ENCODE data around the gene PELI1. TPM values are rescaled to one million over a fixed set of nuclear protein-coding genes. Genes with fewer than 3 reads are reported as not detected.

PELI1 gene
- total RNA-seq, 1 donor from 2014 or later: 60.4 TPM

- no peak for TF ChIP-seq POLR2A (IDR thresholded peaks at IDR 0.05)
- no peak for TF ChIP-seq CTCF (IDR thresholded peaks at IDR 0.05)
- peak in 1 of 2 donors; percentile 47 for TF ChIP-seq POLR2AphosphoS5 (IDR thresholded peaks at IDR 0.05; ENCODE audit: insufficient read depth in 1 of 2, low read depth in 1 of 2)
- Histone ChIP-seq H3K9me3 (no peaks in the 10 kb centered on the region), H3K27ac (no peak overlapping the region), H3K4me3 (no peak overlapping the region), H3K36me3 (no peaks in the 10 kb centered on the region), H3K27me3 (no peaks in the 10 kb centered on the region), H3K4me1 (peaks cover 13% of the 10 kb centered on the region)
- intact Hi-C loops (cut with DNase I): no loop called here
- no peak for DNase-seq (ENCODE audit: extremely low spot score in 2 of 2)
Measured at GRCh38 chr2:64151476-64151875, 7.3 kb upstream of the PELI1 start.

- no peak for DNase-seq (ENCODE audit: extremely low spot score in 2 of 2)
- TF ChIP-seq POLR2A (IDR thresholded peaks at IDR 0.05) (no peak), POLR2AphosphoS5 (IDR thresholded peaks at IDR 0.05; ENCODE audit: insufficient read depth in 1 of 2, low read depth in 1 of 2) (no peak), CTCF (IDR thresholded peaks at IDR 0.05) (no peak)
- H3K4me3 ChIP-seq: no peak overlapping the region
- no peaks in the 10 kb centered on the region for H3K9me3 ChIP-seq
- no peaks in the 10 kb centered on the region for H3K36me3 ChIP-seq
- H3K27me3 ChIP-seq: no peaks in the 10 kb centered on the region
- intact Hi-C loops (cut with DNase I): no loop called here
- H3K4me1 ChIP-seq: peaks cover 12% of the 10 kb centered on the region
- H3K27ac ChIP-seq: no peak overlapping the region
Measured at GRCh38 chr2:64145714-64146113, 1.5 kb upstream of the PELI1 start.

- H3K27ac ChIP-seq: no peak overlapping the region
- H3K4me3 ChIP-seq: no peak overlapping the region
- no peak for TF ChIP-seq POLR2A (IDR thresholded peaks at IDR 0.05)
- TF ChIP-seq CTCF (IDR thresholded peaks at IDR 0.05): no peak
- TF ChIP-seq POLR2AphosphoS5 (IDR thresholded peaks at IDR 0.05; ENCODE audit: insufficient read depth in 1 of 2, low read depth in 1 of 2): no peak
- no peaks in the 10 kb centered on the region for H3K36me3 ChIP-seq
- H3K4me1 ChIP-seq: peaks cover 18% of the 10 kb centered on the region
- intact Hi-C loops (cut with DNase I): no loop called here
- no peaks in the 10 kb centered on the region for H3K9me3 ChIP-seq
- no peaks in the 10 kb centered on the region for H3K27me3 ChIP-seq
- DNase-seq (ENCODE audit: extremely low spot score in 2 of 2): no peak
Measured at GRCh38 chr2:64145119-64145518, 899 bp upstream of the PELI1 start.

GRCh38 chr2:64143169-64144056 is 807 bp downstream of the PELI1 start:
- intact Hi-C loops (cut with DNase I): no loop called here
- Histone ChIP-seq H3K36me3 (no peaks in the 10 kb centered on the region), H3K9me3 (no peaks in the 10 kb centered on the region), H3K4me3 (peak overlapping the region; percentile 92 to 100), H3K27ac (peak overlapping the region; percentile 99), H3K4me1 (peaks cover 35% of the 10 kb centered on the region), H3K27me3 (no peaks in the 10 kb centered on the region)
- TF ChIP-seq POLR2A (IDR thresholded peaks at IDR 0.05): no peak
- TF ChIP-seq CTCF (IDR thresholded peaks at IDR 0.05): no peak
- peak in 1 of 2 donors; percentile 21 for TF ChIP-seq POLR2AphosphoS5 (IDR thresholded peaks at IDR 0.05; ENCODE audit: insufficient read depth in 1 of 2, low read depth in 1 of 2)
- no peak for DNase-seq (ENCODE audit: extremely low spot score in 2 of 2)

GRCh38 chr2:64142741-64143168 is 1.5 kb downstream of the PELI1 start:
- peaks cover 42% of the 10 kb centered on the region for H3K4me1 ChIP-seq
- no peaks in the 10 kb centered on the region for H3K9me3 ChIP-seq
- no peaks in the 10 kb centered on the region for H3K36me3 ChIP-seq
- intact Hi-C loops (cut with DNase I): no loop called here
- H3K27me3 ChIP-seq: no peaks in the 10 kb centered on the region
- peak overlapping the region; percentile 92 to 100 for H3K4me3 ChIP-seq
- H3K27ac ChIP-seq: peak overlapping the region; percentile 99
- TF ChIP-seq POLR2A (IDR thresholded peaks at IDR 0.05) (no peak), POLR2AphosphoS5 (IDR thresholded peaks at IDR 0.05; ENCODE audit: insufficient read depth in 1 of 2, low read depth in 1 of 2) (peak in 1 of 2 donors; percentile 15), CTCF (IDR thresholded peaks at IDR 0.05) (no peak)
- no peak for DNase-seq (ENCODE audit: extremely low spot score in 2 of 2)

All from vagina (tissue), 2 donors.